Myometrial cell (primary cell): ENCODE data around the gene RAB19. TPM values are rescaled to one million over a fixed set of nuclear protein-coding genes. Genes with fewer than 3 reads are reported as not detected.

Source experiments
- total RNA-seq: library from RNA; depleted of rRNA; stranded (reverse); fragments of >200 nt; gene quantifications from 2 replicates; pipeline ENCODE4 v1.2.3, GENCODE V29; 2015

RAB19 gene, protein sequence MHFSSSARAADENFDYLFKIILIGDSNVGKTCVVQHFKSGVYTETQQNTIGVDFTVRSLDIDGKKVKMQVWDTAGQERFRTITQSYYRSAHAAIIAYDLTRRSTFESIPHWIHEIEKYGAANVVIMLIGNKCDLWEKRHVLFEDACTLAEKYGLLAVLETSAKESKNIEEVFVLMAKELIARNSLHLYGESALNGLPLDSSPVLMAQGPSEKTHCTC
- total RNA-seq, result not detected in 2 replicates

DNA sequence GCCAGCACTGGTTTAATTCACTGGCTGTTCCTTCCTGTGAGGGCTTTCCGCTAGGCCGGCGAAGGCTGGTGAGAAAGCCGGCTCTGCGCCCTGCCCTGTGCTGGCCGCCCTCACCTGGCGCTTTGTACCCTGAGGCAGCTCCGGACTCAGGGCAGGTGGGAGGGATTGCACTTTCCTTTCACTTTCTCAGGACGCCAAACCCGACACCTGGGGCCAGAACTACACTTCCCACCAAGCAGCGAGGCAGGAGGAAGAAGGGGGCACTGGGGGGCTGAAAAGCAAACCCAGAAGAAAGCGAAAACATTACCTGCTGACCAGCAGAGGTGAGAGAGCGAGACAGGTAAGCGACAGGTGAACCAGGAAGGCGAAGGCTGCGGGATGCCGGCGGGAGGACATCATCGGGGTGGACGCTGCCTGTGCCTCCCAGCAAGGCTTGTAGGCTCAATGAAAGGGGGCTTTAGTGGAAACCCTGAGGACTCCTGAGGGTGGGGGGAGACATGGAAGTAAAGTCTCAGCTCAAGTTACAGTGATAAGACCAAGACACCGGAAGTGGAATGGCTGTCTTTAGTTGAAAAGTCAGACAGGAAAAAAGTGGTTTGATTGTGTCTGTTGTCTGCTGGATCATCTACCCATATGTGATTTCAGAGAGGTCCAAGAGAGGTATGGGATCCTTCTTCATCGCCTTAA lies at the start of gene RAB19:
RAB19 (plus strand) TSS at position 181 of the 687 bp plus-strand sequence. CDS start 3,589 bp downstream, outside the sequence.

DNA sequence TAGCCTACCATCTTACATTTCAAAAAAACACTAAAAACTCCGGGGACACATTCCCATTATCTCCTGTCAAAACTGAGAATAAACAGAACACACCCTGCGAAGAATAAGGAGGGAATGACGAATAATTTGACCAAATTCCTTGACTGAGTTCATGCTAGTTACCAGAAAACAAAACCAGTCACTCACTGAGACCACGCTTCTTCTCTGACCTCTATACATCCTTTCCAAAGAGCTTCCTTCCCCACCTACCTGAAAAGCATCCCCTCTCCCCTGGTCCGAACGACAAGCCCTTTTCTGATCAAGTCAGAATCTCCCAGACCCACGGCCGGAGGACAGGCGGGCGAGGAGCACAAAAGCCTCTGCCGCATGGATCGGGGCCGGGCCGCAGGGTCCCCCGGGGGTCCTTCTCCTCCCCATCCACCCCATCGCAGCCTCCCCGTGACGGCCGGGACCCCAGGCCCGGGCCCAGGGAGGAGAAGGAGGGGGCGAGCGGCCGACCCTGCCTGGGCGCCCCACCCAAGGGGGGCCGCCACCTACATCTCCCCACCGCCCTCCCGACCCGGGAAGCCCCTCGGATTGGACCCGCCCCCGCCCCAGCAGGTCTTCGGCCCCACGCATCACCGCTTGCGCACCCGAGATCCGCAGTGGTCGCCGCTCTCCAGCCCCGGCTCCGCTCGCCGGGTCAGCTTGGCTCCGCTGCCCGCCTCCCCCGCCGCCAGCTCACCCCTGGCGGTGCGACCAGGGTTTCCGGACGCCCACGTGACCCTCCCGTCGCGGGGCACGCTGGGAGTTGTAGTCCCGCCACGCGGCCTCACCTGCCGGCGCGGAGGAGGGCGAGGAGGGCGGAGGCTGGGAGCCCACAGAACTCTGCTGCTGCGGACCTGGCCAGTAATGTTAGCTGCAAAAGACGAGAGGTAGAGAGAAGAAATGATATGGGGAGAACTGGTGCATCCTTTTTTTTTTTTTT lies 5.8 kb upstream of the RAB19 start, which contains the start of gene SLC37A3:
SLC37A3 (minus strand) TSS at position 747 of the 967 bp plus-strand sequence. CDS start 16,004 bp downstream, outside the sequence.

Other genes with a start within 250 kb of the RAB19 start
- gene KDM7A, start 227.1 kb upstream of the RAB19 start, total RNA-seq, result 1.2 and 8.7 TPM in 2 replicates
- 50.7 and 68.2 TPM in 2 replicates for gene SLC37A3, start 5.5 kb upstream of the RAB19 start, total RNA-seq
- gene MKRN1, start 75.4 kb downstream of the RAB19 start, total RNA-seq, result 42.7 and 50.5 TPM in 2 replicates
- gene DENND2A, start 236.8 kb downstream of the RAB19 start, total RNA-seq, result 3.4 and 4.0 TPM in 2 replicates